ENCODE results near the gene GTF2IRD1.
"Not testable (repeated sequence)": the region's sequence is repeated elsewhere in the genome, so short reads cannot be mapped to it uniquely, and the experiment has no call there.

GTF2IRD1 gene

GRCh38 chr7:74633451-74633921 lies 179.8 kb downstream of the GTF2IRD1 start:
- no peak for DNase-seq (ENCODE audit: low read depth in 1 of 2, low spot score in 1 of 2)

DNA sequence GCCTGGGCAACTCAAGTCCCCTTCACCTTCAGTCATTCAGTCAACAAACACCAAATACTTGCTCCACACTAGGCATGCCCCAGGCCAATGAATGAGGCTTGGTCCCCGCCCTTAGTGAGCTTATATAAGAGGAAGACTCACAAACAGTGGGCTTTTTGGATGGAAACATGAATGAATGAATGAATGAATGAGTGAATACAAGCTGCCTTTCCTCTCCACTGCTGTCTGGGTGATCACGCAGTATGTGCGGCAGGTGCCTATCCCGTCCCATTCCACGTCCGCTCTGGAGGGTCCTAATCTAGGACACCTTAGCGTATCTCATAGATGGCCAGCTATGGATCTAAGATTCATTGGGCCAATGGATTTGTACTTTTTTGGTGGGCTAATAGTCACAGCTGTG lies 184.0 kb downstream of the GTF2IRD1 start:
- DNase-seq (ENCODE audit: low read depth in 1 of 2, low spot score in 1 of 2): no peak

DNA sequence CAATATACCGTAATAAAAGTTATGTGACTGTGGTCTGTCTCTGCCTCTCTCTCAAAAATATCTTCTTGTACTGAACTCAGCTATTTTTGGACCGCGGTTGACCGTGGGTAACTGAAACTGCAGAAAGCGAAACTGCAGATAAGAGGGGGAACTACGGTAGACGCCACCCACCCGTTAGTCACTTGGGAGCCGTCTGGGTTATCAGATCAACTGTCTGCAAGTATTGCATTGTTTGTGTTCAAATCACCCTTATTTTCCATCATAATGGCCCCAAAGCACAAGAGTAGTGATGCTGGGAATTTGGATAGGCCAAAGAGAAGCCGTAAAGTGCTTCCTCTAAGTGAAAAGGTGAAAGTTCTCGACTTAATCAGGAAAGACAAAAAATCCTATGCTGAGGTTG lies 196.3 kb downstream of the GTF2IRD1 start:
- peak; percentile 21 to 58 for DNase-seq (ENCODE audit: low read depth in 1 of 2, low spot score in 1 of 2)

DNA sequence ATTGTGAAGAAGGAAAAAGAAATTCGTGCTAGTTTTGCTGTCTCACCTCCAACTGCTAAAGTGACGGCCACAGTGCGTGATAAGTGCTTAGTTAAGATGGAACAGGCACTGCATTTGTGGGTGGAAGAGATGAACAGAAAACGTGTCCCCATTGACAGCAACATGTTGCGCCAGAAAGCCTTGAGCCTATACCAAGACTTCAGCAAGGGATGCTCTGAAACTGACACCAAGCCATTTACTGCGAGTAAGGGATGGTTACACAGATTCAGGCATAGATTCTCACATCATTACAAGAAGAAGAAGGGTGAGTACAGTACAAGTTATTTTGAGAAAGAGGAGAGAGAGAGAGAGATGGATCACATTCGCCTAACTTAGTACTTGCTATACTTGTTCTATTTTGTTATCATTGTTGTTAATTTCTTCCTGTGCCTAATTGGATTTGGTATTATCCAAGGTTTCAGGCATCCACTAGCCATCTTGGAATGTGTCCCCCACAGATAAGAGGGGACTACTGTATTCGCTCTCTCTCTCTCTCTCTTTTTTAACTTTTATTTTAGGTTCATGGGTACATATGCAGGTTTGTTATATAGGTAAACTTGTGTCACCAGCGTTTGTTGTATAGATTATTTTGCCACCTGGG lies 196.9 kb downstream of the GTF2IRD1 start:
- DNase-seq (ENCODE audit: low read depth in 1 of 2, low spot score in 1 of 2): not testable (repeated sequence)

DNA sequence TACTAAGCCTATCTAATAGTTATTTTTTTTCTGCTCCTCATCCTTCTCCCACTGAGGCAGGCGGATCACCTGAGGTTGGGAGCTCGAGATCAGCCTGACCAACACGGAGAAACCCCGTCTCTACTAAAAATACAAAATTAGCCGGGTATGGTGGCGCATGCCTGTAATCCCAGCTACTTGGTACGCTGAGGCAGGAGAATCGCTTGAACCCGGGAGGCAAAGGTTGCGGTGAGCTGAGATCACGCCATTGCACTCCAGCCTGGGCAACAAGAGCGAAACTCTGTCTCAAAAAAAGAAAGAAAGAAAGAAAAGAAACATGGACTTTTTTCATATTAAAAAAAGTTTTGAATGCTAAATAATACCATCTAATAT lies 197.4 kb downstream of the GTF2IRD1 start:
- not testable (repeated sequence) for DNase-seq (ENCODE audit: low read depth in 1 of 2, low spot score in 1 of 2)
